NCI-H82 treated with DMSO at 0.1 percent for 48 hours (cell line): ENCODE measurements around the gene HNRNPM.
"Not testable (repeated sequence)": the region's sequence is repeated elsewhere in the genome, so short reads cannot be mapped to it uniquely, and the experiment has no call there.

Experiments
- DNase-seq: peaks from one replicate; lab custom pipeline; 2025; ENCODE audit not compliant: unreplicated experiment; lab: John Stamatoyannopoulos, UW

The HNRNPM gene

GRCh38 chr19:8510589-8511115 is 65.9 kb downstream of the HNRNPM start:
- no peak for DNase-seq

DNA sequence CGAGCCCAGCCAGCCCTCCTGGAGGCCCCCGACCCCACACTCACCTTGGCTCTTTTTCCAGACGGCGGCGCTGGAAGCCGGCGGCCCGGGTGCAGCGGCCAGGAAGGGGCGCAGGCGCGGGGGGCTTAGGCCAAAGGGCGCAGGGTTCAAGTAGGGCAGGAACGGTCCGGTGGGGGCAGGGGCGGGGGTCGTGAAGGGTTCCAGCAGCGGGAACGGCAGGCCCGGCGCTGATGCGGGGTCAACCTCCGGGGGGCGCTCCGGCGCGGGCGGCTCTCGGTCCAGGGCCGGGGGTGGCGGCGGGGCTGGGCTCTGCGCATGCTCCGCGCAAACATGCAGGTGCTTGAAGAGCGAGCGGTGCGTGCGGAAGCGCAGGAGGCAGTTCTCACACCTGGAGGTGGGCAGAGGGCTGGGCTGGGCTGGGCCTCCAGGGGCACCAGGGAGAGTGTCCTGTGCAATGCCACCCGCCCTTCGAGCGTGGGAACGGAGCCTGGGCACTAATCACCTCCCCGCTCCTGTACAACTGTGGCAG is 66.9 kb downstream of the HNRNPM start:
- no peak for DNase-seq

DNA sequence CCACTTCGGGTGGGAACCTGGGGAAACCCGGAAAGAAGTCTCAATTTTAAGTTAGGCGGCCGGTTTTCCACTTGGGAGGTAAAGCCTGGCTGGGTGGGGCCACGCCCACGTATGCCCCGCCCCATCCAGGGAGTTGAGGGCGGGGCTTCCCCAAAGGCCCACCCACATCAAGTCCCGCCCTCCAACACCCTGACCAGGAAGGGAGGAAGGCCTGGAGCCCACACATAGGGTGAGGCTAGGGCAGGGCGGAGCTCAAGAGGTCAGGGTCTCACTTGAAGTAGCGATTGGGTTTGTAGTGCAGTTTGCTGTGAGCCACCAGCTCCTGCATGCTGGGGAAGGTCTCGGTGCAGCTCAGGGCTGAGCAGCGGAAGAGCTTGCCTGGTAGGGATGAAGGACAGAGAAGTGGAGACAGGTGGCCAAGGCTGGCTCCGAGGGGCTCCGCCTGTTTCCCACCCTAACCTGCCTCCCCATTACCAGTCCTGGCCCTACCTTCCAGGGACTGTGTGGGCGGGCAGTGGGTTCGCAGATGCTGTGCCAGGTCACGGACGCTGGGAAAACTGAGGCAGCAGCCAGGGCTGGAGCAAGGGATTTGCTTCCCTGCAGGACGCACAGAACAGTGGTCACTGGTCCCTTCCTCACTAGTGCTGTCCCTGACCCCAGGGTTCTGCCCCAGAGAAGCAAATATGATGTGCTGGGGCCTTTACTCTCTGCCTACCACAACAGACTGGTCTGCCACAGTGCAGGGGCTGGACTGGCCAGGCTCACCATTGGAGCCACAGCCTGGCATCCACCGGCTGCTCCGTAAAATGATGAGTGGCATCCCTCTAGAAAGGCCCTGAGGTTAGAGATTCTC is 67.6 kb downstream of the HNRNPM start:
- no peak for DNase-seq

DNA sequence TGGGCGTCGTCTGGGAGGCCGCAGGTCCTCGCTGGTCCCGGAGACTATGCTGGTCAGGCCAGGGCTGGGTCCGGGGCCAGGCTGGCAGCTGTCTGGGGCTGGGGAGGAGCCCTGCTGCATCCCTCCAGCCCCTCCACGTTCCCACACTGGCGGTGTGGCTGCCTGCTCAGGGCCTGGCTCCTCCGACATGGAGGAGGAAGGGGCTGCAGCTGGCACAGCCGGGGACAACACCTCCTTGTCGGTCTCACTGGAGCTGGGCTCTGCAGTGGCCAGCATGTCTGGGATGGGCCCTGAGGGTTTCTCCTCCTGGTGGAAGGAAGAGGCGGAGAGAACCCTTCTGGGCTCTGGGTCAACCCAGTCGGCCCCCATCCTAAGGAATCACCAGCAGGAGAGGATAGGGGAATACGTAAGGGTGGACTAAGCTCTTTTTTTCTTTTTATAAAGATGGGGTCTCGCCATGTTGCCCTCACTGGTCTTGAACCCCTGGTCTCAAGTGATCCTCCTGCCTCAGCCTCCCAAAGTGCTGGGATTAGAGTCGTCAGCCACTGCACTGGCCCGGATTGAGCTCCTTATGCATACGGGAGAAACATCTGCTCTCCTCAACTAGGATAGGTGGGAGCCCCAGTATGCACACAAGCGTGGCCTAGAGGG is 68.4 kb downstream of the HNRNPM start:
- DNase-seq, result no peak

GRCh38 chr19:8513687-8514504 is 69.1 kb downstream of the HNRNPM start, which contains the start of gene ZNF414:
Gene ZNF414, minus strand, starts transcription at chr19:8514167. Its CDS starts 121 bp downstream, at chr19:8514046.
- peak; percentile 92 for DNase-seq

GRCh38 chr19:8514505-8515009 is 69.8 kb downstream of the HNRNPM start:
- not testable (repeated sequence) for DNase-seq

- DNase-seq, result no peak
These were observed 70.5 kb downstream of the HNRNPM start for GRCh38 chr19:8515317-8515716.

DNA sequence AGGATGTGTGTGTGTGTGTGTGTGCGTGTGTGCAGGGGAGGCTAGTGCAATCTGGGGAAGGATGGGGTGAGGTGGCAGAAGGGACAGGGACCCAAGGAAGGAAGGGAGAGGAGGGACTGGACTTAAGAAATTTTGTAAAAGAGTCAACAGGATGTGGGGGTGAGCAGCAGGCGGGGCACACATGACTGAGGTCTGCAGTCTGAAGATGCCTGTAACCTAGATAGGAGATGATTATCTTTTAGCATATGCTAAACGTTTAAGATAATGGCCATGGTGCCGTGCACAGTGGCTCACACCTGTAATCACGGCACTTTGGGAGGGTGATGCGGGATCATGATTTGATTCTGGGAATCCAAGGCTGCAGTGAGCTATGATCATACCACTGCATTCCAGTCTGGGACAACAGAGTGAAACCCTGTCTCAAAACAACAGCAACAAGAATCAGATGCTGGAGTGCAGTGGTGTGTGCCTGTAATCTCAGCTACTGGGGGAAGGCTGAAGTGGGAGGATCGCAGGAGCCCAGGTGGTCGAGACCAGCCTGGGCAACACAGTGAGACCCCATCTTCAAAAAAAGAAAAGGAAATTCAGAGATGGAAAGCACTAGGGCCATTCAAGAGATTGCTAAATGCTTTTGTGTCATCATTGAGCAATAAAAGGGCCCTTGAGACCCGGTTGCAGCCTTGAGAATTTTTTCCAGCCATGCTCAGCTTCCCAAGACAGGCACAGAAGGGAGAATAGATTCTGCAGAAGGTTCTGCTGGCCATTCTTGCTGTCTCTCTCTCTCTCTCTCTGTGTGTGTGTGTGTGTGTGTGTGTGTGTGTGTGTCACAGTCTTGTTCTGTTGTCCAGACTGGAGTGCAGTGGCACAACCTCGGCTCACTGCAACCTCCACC is 73.0 kb downstream of the HNRNPM start:
- no peak for DNase-seq

DNA sequence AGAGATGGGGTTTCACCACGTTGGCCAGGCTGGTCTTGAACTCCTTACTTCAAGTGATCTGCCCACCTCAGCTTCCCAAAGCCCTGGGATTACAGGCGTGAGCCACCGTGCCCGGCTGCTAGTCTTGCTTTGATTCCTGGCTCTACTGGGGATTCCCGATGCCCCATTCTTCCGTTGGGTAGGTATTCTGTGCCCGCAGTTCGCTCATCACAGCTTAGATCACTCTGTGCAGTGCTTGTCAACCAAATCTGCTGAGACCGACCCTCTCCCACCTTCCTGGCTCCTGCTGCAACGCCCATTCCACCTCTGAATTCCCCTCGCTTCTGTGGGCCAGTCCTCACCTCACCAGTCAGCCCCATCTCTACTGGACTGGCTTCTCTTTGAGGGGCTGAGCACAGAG is 73.8 kb downstream of the HNRNPM start:
- no peak for DNase-seq

DNA sequence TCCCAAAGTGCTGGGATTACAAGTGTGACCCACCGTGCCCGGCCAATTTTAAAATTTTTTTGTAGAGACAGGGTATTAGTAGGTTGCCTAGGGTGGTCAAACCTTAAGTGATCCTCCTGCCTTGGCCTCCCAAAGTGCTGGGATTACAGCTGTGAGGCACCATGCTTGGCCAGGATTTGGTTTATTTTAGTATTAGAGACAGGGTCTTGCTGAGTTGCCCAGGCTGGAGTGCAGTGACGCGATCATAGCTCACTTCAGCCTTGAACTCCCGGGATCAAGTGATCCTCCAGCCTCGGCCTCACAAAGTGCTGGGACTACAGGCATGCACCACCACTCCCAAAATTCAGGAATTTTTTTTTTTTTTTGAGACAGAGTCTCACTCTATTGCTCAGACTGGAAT is 74.6 kb downstream of the HNRNPM start:
- DNase-seq, result no peak

DNA sequence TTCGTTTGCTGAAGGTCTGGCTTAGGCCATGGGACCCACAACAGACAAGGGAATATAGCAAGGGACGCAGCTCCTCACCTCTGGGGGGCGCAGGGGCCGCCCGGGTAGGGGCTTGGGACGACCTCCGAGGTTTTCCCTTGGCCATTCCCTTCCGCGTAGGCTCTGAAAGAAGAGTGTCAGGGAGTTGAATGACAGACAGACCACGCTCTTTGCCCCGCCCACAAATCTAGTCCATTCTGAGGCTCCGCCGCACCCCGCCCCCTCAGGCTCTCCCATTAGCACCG is 80.6 kb downstream of the HNRNPM start:
- DNase-seq, result no peak

DNA sequence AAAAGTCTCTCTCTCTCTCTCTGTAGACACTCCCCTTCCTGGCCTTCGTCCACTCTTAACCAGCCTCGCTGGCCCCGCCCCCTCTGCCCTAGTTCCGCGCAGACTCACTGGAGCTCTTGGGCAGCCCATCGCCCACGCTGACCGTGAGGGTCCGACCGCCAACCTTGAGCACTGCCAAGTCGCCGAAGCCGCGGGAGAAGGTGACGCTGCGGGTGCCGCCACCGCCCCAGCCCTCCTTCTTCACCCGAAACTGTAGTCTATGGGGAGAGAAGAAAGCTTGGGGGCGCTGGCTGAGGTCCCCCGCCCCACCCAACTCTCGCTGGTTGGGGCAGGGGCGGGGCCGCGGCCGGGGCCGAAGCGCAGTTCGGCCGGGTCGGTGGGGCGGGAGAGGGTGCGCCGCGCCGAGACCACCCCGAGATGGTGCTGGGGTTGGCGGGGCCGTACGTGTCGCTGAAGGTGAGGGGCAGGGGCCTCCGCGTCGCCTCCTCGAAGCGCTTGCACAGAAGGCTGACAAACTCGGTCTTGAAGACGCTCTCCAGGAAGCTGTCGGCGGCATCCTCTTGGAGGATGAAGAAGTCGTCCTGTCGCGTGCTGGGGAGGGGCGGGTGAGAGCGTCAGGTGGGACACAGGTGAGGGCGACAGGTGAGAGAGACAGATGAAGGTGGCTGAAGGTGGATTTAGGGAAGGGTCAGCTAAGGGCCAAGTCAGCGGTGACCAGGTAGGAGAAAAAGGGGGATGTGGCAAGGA is 81.7 kb downstream of the HNRNPM start:
- peak; percentile 60 for DNase-seq

DNA sequence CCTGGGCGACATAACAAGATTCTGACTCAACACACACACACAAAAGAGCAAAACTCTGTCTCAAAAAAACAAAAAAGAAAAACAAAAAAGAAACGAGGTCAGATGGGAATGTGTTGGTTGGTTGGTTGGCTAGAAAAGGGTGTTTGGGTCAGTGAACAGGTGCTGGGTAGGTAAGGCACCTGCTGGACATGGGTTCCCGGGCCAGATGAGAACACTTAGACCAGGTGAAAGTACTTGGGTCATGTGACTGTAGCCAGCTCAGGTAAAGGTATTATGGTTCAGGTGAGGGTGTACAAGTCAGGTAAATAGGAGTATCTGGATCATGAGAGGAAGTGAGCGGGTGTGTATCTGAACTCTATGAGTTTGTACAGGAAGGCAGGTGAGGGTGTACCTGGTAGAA is 83.7 kb downstream of the HNRNPM start:
- DNase-seq, result no peak

DNA sequence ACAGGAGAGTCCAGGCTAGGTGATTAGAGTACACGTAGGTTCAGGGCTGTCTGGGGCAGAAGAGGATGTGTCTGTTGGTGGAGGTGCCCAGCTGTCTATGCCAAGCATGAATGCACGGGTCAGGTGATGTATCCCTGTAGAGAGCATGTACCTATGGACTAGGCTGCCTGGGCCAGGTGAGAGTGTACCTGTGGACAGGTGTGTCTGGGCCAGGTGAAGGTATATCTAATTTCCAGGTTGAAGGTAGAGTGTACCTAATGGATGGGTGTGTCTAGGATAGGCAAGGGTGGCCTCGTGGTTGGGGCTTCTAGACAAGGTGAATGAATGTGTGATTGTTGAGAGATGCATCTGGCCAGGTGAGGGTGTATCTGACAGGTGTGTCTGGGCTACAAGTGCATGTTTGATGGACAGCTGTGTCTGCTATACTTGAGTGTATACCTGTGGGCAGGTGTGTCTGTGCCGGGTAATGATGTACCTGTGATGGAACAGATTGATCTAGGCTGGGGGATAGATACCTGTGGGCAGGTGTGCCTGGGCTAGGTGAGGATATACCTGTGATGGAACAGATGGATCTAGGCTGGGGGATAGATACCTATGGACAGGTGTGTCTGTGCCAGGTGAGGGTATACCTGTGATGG is 84.7 kb downstream of the HNRNPM start:
- no peak for DNase-seq

DNA sequence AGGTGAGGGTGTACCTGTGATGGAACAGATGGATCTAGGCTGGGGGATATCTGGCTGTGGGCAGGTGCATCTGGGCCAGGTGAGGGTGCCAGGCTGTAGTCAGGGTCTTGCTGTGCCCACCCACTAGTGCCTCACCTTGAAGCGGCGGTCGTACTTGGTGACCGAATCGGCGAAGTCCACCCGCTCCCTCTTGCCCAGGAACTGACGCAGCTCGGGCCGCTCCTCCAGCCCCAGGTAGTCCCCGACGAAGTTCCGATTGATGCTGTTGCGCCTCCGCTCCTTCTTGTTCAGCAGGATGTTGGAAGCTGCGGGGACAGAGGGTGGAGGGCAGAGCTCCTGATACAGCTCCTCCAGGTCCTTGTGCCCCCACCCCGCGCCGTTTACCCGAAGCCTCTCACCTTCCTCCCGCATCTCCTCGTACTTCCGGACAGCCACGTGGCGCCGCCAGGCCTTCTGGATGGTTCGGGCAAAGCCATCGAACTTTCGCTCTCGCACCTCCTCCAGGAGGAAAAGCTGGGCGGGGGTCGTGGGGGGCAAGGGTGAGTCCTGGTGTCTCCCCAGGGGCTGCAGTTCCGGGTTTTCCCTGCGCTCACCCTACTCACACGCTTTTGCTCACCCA is 85.4 kb downstream of the HNRNPM start:
- no peak for DNase-seq

DNA sequence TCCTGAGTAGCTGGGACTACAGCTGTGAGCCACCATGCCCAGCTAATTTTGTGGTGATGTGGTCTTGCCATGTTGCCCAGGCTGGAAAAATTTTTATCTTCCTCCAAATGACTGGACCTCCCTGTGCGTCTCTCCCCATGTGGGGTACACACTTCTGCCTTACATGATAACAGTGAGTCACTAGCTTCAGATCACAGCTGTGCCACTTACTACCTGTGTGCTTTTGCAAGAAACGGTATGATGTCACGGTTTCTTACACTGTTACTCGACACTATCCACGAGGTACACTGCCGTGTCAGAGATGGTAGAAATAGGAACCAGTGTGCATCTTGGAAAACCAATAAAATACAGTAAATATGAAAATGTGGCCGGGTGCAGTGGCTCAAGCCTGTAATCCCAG is 86.7 kb downstream of the HNRNPM start:
- DNase-seq, result no peak

DNA sequence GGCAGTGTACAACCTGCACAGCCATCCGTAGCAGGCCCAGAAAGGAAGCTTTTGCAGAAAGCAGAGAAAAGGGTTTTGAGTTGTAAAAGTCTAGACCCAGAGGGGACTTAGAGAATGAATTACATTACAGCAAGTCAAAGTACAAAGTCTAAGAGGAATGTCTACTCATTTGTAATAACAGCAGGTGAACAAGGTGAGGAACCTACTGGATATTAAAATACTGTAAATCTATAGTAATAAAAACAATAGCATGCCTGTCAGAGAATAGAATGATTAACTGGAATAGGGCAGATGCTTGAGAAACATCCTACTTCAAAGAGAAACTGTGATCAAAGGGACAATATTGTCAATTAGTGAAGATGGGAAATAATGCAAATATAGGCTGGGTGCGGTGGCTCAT is 87.5 kb downstream of the HNRNPM start:
- no peak for DNase-seq

- no peak for DNase-seq
These were observed 91.5 kb downstream of the HNRNPM start for GRCh38 chr19:8536282-8536681.

- DNase-seq, result no peak
These were observed 92.3 kb downstream of the HNRNPM start for GRCh38 chr19:8537099-8537498.
